ENCODE measurements around the gene ARMC2.
"Not testable (repeated sequence)": the region's sequence is repeated elsewhere in the genome, so short reads cannot be mapped to it uniquely, and the experiment has no call there.

Gene ARMC2, protein sequence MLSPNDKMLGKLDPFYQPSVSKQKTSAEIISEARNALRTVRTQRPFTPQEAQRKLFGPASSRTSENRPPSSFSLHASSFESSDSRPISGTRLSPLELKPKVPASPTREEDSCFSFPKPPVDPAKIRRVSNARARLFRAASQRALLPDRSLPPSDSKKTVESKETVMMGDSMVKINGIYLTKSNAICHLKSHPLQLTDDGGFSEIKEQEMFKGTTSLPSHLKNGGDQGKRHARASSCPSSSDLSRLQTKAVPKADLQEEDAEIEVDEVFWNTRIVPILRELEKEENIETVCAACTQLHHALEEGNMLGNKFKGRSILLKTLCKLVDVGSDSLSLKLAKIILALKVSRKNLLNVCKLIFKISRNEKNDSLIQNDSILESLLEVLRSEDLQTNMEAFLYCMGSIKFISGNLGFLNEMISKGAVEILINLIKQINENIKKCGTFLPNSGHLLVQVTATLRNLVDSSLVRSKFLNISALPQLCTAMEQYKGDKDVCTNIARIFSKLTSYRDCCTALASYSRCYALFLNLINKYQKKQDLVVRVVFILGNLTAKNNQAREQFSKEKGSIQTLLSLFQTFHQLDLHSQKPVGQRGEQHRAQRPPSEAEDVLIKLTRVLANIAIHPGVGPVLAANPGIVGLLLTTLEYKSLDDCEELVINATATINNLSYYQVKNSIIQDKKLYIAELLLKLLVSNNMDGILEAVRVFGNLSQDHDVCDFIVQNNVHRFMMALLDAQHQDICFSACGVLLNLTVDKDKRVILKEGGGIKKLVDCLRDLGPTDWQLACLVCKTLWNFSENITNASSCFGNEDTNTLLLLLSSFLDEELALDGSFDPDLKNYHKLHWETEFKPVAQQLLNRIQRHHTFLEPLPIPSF

DNA sequence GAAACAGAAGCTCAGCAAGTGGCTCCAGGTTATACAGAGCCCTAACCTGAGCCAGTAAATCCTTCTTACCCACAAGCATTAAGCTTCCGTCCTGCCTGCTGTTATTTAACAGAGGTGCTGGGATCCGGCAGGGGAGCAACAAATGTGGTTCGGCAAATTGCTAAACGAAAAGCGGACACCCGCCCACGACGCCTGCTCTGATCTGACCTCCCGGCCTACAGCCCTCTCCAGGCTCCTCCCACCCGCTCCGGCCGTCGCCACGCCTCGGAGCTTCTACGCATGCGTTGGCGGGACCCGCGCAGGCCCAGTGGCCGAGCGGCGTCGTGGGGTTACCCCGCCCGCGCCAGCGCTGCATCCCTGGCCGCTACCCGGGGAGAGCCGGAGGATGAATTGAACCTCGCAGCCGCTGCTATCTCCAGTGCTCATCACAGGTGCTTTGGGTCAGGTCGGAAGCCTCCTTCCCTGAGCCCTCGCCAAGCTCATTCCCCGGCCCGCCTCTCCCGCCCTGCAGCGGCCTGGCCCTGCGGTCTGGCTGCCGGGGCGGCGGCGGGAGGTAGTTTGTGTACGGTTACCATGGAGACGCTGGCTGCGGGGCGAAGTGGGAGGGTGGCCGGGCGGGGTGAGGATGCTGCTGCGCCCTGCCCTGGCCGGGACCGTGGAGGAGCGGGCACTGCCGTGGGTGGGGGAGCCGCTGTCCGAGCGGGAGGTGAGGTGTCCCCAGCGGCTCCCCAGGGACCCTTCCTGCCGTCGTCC lies at the start of gene ARMC2:
TSS of gene ARMC2 (plus strand) at position 307 of the 753 bp plus-strand sequence. CDS start 5,846 bp downstream, outside the sequence.
- DNase-seq (ENCODE audit: low spot score) = peak; percentile 90

DNA sequence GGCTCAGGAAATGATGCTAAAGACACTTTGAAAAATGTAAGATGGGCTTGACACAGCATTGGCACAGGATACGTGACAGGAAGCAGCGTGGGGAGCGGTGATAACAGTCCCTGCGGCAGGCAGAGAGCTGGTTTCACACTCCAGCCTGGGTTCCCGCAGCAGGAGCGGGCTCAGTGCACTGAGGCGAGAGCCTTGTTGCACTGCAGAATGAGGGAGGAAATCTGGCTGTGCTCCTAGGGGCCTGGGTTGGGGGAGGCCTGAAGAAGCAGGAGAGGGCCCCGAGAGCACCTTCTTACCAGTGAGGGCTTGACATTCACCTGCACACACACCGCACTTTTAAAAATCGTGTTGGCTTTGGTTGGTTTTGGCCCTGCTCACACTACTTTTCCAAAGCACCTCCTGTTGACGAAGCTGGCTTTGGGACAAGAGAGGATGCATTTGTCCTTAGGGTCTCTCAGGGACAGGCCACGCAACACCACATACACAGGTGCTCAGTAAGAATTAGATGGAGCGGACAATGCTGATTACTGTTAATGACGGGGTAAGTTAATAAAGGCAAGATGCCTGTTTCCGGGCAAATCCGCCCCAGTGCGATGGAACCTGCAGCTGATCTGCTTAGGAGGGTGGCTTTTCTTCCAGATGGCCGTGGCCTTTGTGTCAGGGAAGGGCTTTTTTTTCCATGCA lies 49.4 kb upstream of the ARMC2 start:
- no peak for DNase-seq (ENCODE audit: low spot score)

DNA sequence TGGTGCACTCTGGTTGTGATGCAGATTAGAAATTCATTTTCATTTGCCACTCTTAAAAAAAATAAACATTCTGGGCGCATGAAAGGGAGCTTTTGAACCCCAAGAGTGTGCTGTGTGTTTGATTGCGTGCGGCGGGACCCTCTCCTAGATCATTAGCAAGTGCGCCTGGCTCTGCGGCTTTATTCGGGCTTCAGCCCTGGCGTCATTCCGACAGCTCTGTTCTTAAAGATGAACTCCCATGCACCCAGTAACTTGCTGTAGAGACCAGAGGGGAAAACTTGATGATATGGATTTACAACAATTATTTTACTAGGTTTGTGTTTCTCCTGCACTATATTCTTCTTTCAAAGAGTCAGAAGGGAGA lies 48.9 kb upstream of the ARMC2 start:
- no peak for DNase-seq (ENCODE audit: low spot score)

DNA sequence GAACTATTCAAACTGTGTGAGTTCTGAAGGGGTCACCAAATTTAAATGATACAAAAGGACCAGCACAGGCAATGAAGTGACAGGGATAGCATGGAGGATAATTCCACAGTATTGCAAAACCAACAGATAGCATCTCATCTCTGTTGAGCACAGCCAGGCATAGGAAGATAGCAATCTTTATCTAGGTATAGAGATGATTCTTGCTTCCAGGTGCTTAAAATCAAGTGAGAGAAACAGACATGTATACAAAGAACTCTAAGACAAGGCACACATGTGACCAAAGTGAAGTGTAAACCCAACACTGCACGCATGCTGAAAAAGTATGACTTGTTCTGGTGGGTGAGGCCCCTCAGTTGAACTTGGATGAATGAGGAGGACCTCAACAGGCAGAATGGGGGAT lies 48.4 kb upstream of the ARMC2 start:
- DNase-seq (ENCODE audit: low spot score) = no peak

DNA sequence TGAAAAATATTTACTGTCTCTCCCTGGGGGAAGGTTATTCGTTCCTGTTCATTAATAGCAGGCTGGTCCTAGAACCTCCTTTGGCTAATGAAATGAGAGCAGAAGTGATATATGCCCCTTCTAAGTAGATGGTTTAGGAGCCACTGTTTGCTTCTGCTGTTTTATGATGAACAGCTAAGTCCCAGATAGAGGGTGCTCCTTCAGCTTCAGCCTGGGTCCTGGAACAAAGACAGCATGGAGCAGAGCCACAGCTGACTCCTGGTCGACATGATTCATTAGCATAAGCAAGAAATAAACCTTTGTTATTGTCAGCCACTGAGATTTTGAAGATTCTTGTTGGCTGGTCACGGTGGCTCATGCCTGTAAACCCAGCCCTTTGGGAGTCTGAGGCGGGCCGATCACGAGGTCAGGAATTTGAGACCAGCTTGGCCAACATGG lies 47.8 kb upstream of the ARMC2 start:
- DNase-seq (ENCODE audit: low spot score) = peak; percentile 92

DNA sequence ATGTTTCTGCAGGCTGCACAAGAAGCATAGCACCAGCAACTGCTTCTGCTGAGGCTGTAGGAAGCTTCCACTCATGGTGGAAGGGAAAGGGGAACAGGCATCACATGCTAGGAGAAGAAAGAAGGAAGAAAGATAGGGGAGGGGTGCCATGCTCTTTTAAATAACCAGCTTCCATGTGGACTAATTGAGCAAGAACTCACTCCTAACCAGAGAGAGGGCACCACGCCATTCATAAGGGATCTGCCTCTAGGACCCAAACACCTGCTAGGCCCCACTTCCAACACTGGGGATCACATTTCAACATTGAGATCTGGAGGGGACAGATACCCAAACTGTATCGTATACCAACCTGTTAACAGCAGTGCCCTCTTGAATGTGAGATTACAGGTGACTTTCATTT lies 46.9 kb upstream of the ARMC2 start:
- DNase-seq (ENCODE audit: low spot score) = no peak

DNA sequence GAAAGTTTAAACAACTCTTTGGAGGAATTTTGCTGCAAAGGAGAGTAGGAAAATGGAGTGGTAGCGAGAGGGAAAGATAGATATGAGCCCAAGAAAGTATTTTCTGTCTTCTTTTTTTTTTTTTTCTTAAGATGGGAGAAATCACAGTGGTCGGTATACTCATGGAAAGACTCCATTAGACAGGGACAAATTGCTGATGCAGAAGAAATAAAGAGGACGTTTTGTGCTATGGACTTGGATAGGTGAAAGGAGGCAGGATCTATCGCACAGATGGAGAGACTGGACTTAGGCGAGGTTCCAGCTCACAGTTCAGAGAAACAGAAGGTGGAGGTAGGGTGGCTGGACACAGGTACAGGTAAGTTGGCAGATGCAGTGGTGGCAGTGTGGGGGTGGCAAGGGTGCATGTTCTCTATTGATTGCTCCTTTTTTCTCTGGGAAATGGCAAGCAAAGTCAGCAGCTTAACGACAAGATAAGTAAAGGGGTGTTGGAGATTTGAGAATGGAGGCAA lies 44.2 kb upstream of the ARMC2 start:
- no peak for DNase-seq (ENCODE audit: low spot score)

DNA sequence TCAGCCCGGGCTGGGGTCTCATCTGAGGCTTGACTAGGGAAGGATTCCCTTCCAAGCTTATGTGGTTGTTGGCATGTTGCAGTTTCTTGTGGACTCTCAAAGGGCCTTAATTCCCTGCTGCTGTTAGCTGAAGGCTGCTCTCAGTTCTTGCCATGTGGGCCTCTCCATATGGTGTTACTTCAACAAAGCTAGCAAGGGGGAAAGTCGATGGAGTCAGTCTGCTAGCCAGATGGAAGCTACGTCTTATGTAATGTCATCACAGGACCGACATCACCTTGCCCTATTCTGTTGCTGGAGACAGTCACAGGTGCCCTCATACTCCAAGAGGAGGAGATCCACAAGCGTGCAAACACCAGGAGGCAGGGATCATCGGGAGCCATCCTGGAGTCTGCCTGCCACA lies 43.3 kb upstream of the ARMC2 start:
- no peak for DNase-seq (ENCODE audit: low spot score)

DNA sequence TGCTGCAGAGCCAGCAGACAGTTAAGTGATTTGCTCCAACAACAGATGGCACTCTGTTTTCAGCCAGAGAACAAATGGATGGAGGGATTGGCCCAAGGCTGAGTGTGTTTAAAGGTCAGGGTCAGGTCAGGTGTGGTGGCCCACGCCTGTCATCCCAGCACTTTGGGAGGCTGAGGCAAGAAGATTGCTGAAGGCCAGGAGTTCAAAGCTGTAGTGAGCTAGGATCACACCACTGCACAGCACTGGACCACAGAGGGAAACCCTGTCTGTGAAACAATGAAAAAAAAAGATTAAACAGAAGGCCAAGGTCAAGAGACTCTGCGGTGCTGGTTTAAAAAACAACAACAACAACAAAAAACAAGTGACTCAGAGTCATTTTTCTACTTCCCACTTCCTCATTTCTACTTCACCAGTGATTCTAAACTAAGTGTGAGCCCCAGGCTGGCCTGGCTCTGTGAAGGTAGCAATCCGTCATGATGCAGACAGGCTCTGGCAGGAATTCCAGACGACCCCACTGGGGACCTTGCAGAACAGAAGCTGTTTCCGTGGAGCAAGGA lies 42.5 kb upstream of the ARMC2 start:
- no peak for DNase-seq (ENCODE audit: low spot score)

DNA sequence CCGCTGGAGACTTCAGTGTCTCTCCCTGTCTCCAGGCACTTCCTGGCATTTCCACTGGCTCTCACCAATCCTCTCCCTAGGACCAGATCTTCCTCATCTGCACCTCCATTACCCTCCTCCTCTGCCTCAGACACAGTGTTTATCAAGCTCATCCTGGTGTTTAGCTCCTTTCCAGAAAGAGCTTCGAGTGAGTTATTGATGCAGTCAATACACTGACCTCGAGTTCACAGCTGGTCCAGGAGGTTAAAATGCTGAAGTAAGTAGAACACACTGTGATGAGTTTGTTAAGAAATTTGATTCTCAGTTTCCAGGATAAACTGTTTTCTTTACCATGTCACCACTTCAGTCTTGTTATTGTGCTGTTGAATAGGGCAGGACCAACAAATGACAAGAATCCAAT lies 42.1 kb upstream of the ARMC2 start:
- DNase-seq (ENCODE audit: low spot score) = no peak

DNA sequence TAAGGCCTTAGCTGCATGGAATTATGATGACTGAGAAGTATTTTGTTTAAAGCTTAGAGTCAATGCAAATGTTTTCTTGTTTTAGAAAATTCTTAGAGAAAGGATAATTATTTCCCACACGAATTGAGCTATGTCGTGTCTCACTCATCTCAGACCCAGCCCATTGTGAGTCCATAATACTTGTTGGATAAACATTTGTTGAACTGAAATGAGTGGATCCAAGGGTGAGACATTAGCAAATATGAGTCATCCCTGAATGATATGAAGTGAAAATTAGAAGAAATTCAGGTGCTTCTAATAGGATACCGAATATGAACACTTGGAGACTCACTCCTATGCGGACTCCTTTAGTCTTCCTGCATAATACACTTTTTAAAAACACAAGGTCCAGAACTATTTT lies 41.6 kb upstream of the ARMC2 start:
- no peak for DNase-seq (ENCODE audit: low spot score)

DNA sequence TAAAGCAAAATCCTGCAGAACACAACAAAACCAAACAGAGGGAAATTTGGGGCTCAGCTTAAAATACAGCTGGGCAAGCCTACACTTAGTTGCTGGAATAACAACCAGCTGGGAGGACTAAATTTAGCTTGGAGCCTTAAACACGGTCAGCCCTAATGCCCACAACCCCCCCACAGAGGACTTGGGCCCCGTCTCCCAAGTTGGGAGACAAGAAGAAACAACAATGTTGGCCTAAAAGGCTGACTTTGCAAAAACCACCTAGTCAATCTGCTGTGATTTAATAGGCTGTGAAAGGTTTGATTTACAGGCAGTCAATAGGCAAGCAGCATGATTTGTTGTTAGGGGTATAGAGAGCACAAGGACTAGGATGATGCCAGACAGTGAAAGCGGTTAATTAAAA lies 40.3 kb upstream of the ARMC2 start:
- no peak for DNase-seq (ENCODE audit: low spot score)

DNA sequence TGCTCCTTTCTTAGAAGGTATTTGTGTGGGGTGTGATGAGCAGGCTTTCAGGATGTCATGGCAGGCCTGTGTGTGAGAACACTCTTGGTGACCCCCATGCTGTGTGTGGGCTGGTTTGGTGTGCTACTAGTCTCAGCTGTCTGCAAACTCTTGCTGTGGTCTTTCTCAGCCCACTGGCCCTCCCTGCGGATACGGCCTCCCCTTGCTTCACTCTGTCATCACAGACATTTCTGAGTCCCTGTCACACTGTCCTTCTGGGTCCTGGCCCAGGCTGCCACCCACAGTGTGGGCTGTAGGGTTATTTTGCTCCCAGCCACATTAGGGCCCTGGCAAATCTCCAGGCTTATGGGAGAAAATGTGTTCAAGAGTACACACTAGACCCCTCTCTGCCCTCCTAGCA lies 39.0 kb upstream of the ARMC2 start:
- no peak for DNase-seq (ENCODE audit: low spot score)

DNA sequence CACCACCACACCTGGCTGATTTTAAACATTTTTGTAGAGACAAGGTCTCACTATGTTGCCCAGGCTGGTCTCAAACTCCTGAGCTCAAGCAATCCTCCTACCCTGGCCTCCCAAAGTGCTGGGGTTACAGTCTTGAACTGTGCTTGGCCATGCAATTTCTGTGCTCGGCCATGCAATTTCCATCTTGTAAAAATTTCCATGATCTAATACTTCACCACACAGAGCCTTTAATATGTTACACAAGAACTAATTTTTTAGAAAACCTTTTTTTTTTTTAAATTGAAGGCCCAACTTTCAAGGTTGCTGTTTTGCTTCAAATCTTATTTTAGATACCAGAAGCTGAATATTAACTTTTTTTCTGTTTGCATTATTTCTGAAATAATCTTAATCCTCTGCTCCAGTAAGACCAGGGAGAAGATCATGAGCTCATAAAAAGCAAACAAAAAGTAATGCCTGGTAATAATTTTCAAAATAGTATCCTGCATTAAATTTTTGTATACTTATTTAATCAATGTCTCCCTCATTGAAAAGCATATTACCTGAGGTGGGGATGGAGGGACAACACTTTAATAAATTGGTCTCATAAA lies 38.1 kb upstream of the ARMC2 start:
- DNase-seq (ENCODE audit: low spot score) = no peak

DNA sequence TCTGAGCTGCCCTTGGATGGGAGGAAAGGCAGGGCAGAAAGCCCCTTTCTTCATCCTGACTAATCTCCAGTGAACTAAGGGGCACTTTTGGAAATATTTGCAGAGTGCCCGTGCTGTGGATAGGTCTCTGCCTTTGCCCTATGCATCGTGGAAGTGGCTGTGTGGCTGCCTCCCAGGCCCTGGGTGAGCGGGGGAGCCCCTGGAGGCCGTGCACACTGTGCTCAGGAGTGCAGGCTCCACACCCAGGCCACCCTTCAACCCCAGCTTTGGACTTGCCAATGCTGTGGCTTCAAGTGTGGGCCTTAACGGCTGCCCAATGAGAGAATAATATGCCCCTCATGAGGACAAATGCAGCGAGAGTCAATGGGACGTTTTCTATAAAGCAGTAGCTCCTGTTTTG lies 36.7 kb upstream of the ARMC2 start:
- no peak for DNase-seq (ENCODE audit: low spot score)

DNA sequence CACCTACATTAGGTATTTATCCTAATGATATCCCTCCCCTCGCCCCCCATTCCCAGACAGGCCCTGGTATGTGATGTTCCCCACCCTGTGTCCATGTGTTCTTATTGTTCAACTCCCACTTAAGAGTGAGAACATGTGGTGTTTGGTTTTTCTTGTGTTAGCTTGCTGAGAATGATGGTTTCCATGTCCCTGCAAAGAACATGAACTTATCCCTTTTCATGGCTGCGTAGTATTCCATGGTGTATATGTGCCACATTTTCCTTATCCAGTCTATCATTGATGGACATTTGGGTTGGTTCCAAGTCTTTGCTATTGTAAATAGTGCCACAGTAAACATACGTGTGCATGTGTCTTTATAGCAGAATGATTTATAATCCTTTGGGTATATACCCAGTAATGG lies 35.0 kb upstream of the ARMC2 start:
- not testable (repeated sequence) for DNase-seq (ENCODE audit: low spot score)

DNA sequence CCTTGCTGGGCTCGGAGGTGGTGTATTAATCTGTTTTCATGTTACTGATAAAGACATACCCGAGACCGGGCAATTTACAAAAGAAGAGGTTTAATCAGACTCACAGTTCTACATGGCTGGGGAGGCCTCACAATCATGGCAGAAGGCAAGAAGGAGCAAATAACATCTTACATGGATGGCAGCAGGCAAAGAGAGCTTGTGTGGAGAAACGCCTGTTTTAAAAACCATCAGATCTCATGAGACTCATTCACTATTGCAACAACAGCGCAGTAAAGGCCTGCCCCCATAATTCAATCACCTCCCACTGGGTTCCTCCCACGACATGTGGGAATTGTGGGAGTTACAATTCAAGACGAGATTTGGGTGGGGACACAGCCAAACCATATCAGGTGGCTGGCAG lies 30.9 kb upstream of the ARMC2 start:
- DNase-seq (ENCODE audit: low spot score) = not testable (repeated sequence)

DNA sequence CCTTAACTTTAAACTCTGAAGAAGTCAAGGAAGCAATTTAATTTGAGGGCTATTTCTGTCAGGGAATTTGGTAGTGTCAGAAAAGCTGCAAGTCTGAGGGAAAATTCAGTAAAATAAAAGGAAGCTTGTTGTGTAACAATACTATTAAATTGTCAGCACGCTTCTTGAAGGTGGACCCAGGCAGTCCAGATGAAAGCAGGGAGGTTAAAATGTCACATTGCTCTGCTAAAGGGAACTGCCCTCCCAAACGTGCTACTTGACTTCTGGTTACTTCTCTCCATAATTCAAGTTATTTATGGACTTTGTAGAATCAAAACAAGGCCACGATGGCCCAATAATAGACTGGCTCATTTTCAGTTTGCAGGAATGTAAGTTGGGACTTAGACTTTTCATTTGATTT lies 28.2 kb upstream of the ARMC2 start:
- no peak for DNase-seq (ENCODE audit: low spot score)

DNA sequence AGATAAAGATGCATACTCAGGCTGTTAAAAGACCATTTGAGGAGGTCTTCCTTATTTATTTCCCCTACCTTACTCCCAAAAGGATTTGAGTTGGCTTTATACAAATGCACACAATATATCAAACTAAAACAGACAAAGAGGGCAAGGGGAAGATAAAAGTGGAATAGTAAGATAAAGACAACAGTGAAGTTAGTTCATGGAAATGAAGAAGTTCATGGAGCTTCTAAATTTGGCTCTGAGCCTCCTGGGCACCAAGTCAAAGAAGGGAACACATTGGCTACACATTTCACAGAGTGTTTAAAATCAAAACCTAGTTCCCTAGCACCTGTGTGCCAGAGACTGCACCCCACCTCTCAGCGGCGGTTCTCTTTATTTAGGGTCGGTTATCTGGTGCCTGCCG lies 25.8 kb upstream of the ARMC2 start:
- DNase-seq (ENCODE audit: low spot score) = no peak

DNA sequence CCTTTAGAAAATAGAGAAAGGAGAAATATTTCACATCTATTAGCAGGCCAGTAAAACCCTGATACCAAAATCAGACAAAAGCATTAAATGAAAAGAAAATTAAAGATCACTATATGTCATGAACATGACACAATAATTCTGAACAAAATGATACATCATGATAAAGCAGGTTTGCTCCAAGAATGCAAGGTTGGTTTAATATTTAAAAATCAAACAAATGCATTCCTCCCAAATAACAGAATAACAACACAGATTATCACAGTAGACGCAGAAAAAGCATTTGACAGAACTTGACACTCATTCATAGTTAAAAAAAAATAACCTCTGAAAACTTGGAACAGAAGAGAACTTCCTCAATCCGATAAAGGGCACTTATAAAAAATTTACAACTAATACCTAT lies 22.9 kb upstream of the ARMC2 start:
- no peak for DNase-seq (ENCODE audit: low spot score)

DNA sequence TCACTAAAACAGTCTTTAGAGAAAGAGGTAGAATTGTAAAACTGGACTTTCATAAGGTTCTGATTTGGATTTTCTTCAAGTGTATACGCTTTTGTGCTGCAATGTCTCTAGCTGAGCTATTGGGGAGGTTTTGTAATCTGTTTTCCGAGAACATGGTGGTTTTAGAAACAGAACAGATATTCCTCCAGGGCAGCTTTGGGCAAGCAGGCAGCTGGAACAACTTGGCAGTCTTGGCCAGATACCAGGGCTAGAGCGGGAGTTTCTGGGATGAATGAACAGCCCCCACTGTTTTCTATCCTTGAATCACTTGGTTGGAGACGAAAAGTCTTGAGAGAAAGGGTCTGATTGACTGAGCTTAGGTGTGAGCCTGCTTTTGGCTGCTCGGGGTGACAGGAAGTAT lies 17.1 kb upstream of the ARMC2 start:
- DNase-seq (ENCODE audit: low spot score) = no peak
